GM21529 (cell line): Measurements from ENCODE around the gene A1BG.
"Not testable (repeated sequence)": the region's sequence is repeated elsewhere in the genome, so short reads cannot be mapped to it uniquely, and the experiment has no call there.

ENCODE experiments used
- ATAC-seq: cut with Tn5 transposase; IDR thresholded peaks from one replicate; pipeline ENCODE4 v1.9.1; 2021; ENCODE audit not compliant: unreplicated experiment

A1BG gene

GRCh38 chr19:58386576-58387337, 33.5 kb upstream of the A1BG start, which contains the start of gene RPS5:
TSS of gene RPS5 (plus strand) at chr19:58387269. CDS start at chr19:58388138, 869 bp downstream.
- peak; percentile 81 for ATAC-seq

GRCh38 chr19:58385891-58386575, 32.7 kb upstream of the A1BG start:
- ATAC-seq = peak; percentile 3

DNA sequence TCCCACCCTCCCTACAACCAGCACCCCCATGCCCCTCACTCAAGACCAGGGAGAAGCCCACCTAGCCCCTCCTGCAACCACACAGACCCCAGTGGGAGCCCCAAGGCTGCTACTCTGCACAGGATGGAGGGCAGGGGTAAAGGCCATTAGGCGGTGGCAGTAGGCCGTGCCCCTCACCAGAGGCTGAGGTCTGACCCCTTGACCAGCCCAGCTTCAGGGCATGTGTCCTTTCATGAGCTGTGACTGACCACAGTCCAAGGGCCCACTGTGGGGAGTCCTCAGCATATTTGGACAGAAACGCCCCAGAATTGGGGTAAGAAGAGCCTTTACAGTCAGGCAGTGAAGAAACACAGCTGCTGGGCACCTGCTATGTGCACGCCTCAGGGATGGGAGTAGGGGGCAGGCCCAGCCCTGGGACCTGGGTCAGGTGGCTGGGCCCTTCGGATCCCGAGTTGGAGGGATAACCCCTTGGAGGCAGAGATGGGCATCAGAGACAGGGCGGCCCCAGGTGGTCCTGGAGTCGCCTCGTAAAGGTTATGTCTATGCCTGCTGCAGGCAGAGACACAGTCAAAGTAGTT, 32.1 kb upstream of the A1BG start:
- ATAC-seq = no peak

GRCh38 chr19:58382997-58383603, 29.8 kb upstream of the A1BG start:
- ATAC-seq = no peak

DNA sequence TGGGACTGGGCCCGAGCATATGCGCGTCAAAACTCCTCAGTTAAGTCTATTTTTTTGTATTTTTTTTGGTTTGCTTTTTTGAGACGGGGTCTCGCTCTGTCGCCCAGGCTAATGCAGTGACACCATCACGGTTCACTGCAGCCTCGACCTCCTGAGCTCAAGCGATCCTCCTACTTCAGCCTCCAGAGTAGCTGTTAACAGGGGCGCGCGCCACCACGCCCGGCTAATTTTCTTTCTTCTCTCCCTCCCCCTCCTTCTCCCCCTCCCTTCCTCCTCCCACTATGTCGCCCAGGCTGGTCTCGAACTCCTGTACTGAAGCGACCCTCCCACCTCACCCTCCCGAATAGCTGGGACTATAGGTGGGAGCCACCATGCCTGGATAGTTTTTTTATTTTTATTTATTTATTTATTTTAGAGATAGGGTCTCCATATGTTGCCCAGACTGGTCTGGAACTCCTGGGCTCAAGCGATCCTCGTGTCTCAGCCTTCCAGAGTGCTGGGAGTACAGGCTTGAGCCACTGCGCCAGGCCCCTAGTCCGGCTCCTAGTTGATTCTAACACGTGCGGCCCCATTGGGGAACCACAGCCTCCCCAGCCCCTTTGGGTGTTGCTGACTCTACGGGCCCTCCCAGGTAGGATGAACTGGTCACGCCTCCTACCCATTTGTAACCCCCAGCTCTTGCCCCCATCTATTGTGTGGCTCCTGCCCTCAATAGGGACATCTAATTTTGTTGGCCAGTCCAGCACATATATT, 28.3 kb upstream of the A1BG start:
- ATAC-seq = no peak

- peak; percentile 74 for ATAC-seq
Observed at GRCh38 chr19:58380662-58381459, 27.6 kb upstream of the A1BG start, which contains the start of gene ZNF837. TSS of gene ZNF837 (minus strand) at chr19:58381030. CDS start at chr19:58369332, 11,698 bp downstream.

- no peak for ATAC-seq
Observed at GRCh38 chr19:58380037-58380661, 26.9 kb upstream of the A1BG start.

- no peak for ATAC-seq
Observed at GRCh38 chr19:58379246-58379645, 26.0 kb upstream of the A1BG start.

DNA sequence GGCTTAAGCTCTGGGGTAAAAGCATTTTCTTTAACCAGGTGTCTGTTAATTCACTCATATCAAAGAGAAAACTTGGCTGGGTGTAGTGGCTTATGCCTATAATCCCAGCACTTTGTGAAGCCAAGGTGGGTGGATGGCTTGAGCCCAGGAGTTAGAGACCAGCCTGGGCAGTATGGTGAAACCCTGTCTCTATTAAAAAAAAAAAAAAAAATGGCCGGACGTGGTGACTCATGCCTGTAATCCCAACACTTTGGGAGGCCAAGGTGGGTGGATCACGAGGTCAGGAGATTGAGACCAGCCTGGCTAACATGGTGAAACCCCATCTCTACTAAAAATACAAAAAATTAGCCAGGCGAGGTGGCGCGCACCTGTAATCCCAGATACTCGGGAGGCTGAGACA, 23.4 kb upstream of the A1BG start:
- not testable (repeated sequence) for ATAC-seq

DNA sequence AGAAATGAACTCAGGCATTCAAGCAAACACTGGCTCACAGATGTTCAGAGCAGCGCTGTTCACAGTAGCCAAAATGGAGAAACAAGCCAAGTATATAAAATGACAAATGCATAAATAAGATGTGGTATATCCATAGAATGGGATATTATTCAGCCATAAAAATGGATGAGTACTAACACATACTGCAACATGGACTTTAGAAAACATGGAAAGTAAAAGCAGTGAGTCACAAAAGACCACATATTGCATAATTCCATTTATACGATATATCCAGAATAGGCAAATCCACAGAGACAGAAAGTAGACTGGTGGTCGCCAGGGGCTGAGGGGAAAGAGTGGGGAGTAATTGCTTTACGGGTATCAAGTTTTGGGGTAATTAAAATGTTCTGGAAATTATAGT, 20.9 kb upstream of the A1BG start:
- no peak for ATAC-seq

GRCh38 chr19:58372311-58373133, 19.2 kb upstream of the A1BG start:
- no peak for ATAC-seq

DNA sequence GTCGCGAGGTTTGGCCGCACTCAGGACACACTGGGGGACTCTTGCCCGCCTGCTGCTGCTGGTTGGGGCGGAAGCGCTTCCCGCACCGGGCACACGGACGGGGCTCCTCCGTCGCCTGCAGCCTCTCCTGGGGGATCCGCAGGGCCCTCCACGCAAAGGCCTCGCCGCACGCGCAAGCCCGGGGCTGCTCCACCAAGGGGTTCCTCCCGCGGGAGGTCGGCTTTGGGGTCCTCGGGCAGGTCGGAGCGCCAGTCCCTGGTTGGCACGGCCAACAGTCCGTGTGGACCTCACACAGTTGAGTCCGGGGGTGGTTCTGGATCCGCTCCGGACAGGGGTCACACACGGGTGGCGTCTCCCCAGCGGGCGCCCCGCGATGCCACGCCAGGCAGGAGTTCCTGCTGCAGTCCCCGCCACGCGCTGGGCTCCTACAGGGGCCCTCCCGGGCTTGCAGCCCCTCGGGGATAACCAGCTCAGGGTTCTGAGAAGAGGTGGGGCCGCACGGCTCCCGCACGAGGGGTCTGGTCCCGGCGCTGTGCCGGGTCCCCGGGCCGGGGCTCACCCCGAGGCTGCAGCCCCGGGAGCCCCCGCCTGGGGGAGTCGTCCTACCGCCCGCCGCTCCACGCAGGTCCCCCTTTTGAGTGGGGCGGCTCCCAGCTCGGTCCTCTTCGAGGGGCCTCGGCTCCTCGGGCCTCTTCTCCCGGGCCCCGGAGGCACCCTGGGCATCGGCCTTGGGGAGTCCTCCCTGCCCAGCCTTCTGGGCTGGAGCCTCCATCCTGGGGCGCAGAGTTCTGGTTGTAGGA, 15.5 kb upstream of the A1BG start:
- no peak for ATAC-seq

GRCh38 chr19:58367698-58368454, 14.6 kb upstream of the A1BG start:
- no peak for ATAC-seq

DNA sequence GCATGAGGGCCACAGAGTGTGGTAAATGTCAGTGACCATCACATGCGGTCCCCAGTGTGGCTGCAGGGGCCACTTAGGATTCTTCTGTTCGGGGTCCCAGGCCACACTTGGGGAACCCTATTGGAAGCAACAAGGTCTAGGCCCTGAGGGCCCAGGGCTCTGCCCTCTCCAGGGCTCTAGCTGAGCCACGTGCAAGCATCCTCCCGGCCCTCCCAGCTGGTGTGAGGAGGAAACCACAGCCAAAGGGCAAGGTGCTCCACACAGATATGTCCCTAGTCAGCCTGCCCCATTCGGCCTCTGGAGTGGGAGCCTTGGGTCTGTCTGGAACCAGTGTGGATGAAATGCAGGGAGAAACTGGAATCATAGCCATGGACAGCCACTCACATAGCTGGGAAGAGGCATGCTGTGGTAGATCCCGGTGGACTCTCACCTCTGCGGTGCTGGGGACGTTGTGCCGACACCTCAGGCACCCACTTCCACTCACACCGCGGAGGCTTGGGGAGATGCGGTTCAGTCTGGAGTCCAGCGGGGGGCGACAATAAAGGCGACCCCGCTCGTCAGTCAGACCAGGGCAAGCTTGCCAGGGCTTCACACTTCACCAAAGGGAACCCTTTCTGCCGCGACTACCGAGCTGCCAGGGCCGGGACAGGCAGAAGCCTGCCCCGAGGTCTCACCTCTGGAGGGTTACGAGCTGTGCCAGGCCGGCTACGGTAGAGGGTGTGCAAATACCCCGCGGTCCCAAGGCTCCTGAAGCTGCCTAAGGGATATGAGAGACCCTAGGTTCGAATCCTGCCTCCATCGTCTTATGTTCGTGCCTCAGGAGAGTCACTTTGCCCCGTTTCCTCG, 13.5 kb upstream of the A1BG start:
- ATAC-seq = no peak

GRCh38 chr19:58364146-58364545, 10.9 kb upstream of the A1BG start:
- no peak for ATAC-seq

DNA sequence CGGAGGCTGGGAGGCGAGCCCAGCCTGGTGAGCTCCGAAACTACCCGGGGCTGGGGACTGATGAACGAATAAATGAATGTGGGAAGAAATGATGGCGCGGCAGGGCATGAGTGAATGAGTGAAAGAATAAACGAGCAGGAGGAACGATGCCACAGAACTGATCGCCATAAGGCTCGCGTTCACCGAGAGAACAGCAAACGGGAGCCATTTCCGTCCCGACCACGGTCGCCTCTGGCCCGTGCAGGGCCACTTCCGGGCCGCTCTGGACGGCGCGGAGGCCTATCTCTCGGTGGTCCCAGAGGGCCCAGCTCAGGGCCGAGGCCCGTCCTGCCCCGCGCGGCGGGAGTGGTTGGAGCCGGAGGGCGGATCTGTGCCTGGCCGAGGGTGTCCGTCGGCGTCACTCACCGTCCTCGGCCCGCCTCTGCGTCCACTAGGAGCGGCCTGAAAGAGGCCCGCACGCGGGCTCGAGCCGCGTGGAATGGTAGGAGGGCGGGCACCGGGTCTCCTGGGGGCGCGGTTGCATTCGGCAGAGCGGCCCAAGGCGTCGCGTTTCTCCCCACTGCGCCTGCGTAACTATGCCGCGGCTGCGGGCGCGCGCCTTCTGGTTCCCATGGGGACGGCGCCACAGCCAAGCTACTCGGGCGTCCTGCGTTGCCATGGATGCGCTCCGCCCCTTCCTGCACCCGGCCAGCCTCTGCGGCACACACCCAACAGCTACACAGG, 9.1 kb upstream of the A1BG start, which contains the start of gene ZNF497:
TSS of gene ZNF497 (minus strand) at position 480 of the 723 bp plus-strand sequence. CDS start 5,116 bp downstream, outside the sequence.
- peak; percentile 80 for ATAC-seq
